HG03066 (cell line): ENCODE measurements around the gene UNCX.
"Not testable (repeated sequence)": the region's sequence is repeated elsewhere in the genome, so short reads cannot be mapped to it uniquely, and the experiment has no call there.

ENCODE experiments used
- ATAC-seq: cut with Tn5 transposase; IDR thresholded peaks from one replicate; pipeline ENCODE4 v1.9.1; 2021; ENCODE audit warnings: low read depth; ENCODE audit not compliant: unreplicated experiment

Gene UNCX

GRCh38 chr7:1274121-1274875 lies 41.6 kb downstream of the UNCX start:
- no peak for ATAC-seq

- ATAC-seq: no peak
These were observed 42.3 kb downstream of the UNCX start for GRCh38 chr7:1274876-1275375.

GRCh38 chr7:1275451-1276381 lies 43.0 kb downstream of the UNCX start:
- no peak for ATAC-seq

GRCh38 chr7:1276626-1277175 lies 44.0 kb downstream of the UNCX start:
- ATAC-seq: no peak

GRCh38 chr7:1278543-1278942 lies 45.9 kb downstream of the UNCX start:
- ATAC-seq: no peak

GRCh38 chr7:1279041-1279440 lies 46.4 kb downstream of the UNCX start:
- no peak for ATAC-seq

GRCh38 chr7:1279895-1280294 lies 47.2 kb downstream of the UNCX start:
- not testable (repeated sequence) for ATAC-seq

- no peak for ATAC-seq
These were observed 48.4 kb downstream of the UNCX start for GRCh38 chr7:1281068-1281467.

- ATAC-seq: no peak
These were observed 50.0 kb downstream of the UNCX start for GRCh38 chr7:1282679-1283078.

GRCh38 chr7:1283337-1283736 lies 50.7 kb downstream of the UNCX start:
- no peak for ATAC-seq

- ATAC-seq: no peak
These were observed 51.5 kb downstream of the UNCX start for GRCh38 chr7:1283941-1284742.

- ATAC-seq: no peak
These were observed 52.2 kb downstream of the UNCX start for GRCh38 chr7:1284743-1285458.

GRCh38 chr7:1285556-1286301 lies 53.1 kb downstream of the UNCX start:
- ATAC-seq: no peak
